ENCODE results near the gene ACSM6.

Gene ACSM6

GRCh38 chr10:95249467-95249866 lies 55.4 kb downstream of the ACSM6 start:
- Histone ChIP-seq H3K27ac (no peak overlapping the region), H3K9me3 (no peaks in the 10 kb centered on the region), H3K4me3 (ENCODE audit: low read depth in 1 of 2, low read length in 1 of 2) (no peak overlapping the region), H3K36me3 (no peaks in the 10 kb centered on the region), H3K27me3 (no peaks in the 10 kb centered on the region), H3K4me1 (ENCODE audit: control insufficient read depth in 1 of 2, insufficient read depth in 1 of 2, low read depth in 1 of 2, low read length in 1 of 2) (no peaks in the 10 kb centered on the region)
- TF ChIP-seq, protein P1, sequence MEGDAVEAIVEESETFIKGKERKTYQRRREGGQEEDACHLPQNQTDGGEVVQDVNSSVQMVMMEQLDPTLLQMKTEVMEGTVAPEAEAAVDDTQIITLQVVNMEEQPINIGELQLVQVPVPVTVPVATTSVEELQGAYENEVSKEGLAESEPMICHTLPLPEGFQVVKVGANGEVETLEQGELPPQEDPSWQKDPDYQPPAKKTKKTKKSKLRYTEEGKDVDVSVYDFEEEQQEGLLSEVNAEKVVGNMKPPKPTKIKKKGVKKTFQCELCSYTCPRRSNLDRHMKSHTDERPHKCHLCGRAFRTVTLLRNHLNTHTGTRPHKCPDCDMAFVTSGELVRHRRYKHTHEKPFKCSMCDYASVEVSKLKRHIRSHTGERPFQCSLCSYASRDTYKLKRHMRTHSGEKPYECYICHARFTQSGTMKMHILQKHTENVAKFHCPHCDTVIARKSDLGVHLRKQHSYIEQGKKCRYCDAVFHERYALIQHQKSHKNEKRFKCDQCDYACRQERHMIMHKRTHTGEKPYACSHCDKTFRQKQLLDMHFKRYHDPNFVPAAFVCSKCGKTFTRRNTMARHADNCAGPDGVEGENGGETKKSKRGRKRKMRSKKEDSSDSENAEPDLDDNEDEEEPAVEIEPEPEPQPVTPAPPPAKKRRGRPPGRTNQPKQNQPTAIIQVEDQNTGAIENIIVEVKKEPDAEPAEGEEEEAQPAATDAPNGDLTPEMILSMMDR (IDR thresholded peaks at IDR 0.05), result no peak

- TF ChIP-seq, protein P1 (IDR thresholded peaks at IDR 0.05), result no peak
- Histone ChIP-seq H3K4me3 (ENCODE audit: low read depth in 1 of 2, low read length in 1 of 2) (no peak overlapping the region), H3K9me3 (no peaks in the 10 kb centered on the region), H3K27ac (no peak overlapping the region), H3K27me3 (no peaks in the 10 kb centered on the region), H3K4me1 (ENCODE audit: control insufficient read depth in 1 of 2, insufficient read depth in 1 of 2, low read depth in 1 of 2, low read length in 1 of 2) (no peaks in the 10 kb centered on the region), H3K36me3 (no peaks in the 10 kb centered on the region)
Measured at GRCh38 chr10:95250856-95251255, 56.8 kb downstream of the ACSM6 start.

GRCh38 chr10:95253007-95253406 lies 59.0 kb downstream of the ACSM6 start:
- Histone ChIP-seq H3K27ac (no peak overlapping the region), H3K27me3 (no peaks in the 10 kb centered on the region), H3K4me1 (ENCODE audit: control insufficient read depth in 1 of 2, insufficient read depth in 1 of 2, low read depth in 1 of 2, low read length in 1 of 2) (peaks cover 0 to 3% of the 10 kb centered on the region in 2 experiments), H3K9me3 (no peaks in the 10 kb centered on the region), H3K4me3 (ENCODE audit: low read depth in 1 of 2, low read length in 1 of 2) (no peak overlapping the region), H3K36me3 (no peaks in the 10 kb centered on the region)
- TF ChIP-seq, protein P1 (IDR thresholded peaks at IDR 0.05), result no peak

DNA sequence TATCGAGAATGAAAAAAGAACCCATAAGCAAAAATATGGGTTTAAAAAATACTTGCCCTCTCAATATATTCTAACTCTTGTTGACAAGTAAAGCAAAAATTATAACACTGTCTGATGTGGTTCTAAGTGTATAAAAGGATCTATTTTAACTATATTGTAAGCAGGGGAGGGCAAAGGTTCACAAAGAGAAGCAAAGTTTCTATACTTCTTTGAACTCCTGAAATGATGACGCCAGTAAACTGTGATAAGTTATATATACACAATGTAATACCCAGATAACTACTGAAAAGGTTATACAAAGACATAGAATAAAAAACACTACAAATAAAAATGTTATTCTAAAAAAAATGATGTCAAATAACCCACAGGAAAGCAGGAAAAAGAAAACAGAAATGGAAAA lies 59.6 kb downstream of the ACSM6 start:
- TF ChIP-seq, protein P1 (IDR thresholded peaks at IDR 0.05), result no peak
- H3K9me3 ChIP-seq, result no peaks in the 10 kb centered on the region
- H3K4me3 ChIP-seq (ENCODE audit: low read depth in 1 of 2, low read length in 1 of 2), result no peak overlapping the region
- H3K36me3 ChIP-seq, result no peaks in the 10 kb centered on the region
- no peaks in the 10 kb centered on the region for H3K27me3 ChIP-seq
- no peak overlapping the region for H3K27ac ChIP-seq
- H3K4me1 ChIP-seq (ENCODE audit: control insufficient read depth in 1 of 2, insufficient read depth in 1 of 2, low read depth in 1 of 2, low read length in 1 of 2), result peaks cover 0 to 10% of the 10 kb centered on the region in 2 experiments

- H3K27ac ChIP-seq, result no peak overlapping the region
- no peaks in the 10 kb centered on the region for H3K9me3 ChIP-seq
- no peaks in the 10 kb centered on the region for H3K36me3 ChIP-seq
Measured at GRCh38 chr10:95254629-95255028, 60.6 kb downstream of the ACSM6 start.

More at GRCh38 chr10:95254629-95255028, 60.6 kb downstream of the ACSM6 start:
- Histone ChIP-seq H3K4me1 (ENCODE audit: control insufficient read depth in 1 of 2, insufficient read depth in 1 of 2, low read depth in 1 of 2, low read length in 1 of 2) (peaks cover 0 to 10% of the 10 kb centered on the region in 2 experiments), H3K27me3 (no peaks in the 10 kb centered on the region), H3K4me3 (ENCODE audit: low read depth in 1 of 2, low read length in 1 of 2) (no peak overlapping the region)
- TF ChIP-seq, protein P1 (IDR thresholded peaks at IDR 0.05), result no peak
